Measurements from ENCODE around the gene RABGAP1. TPM values are rescaled to one million over a fixed set of nuclear protein-coding genes. Genes with fewer than 3 reads are reported as not detected.

The RABGAP1 gene
- total and polyA plus RNA-seq, 2 experiments from 2014 or later: 8.5 to 33.9 TPM

GRCh38 chr9:123040801-123041200 is 100.0 kb downstream of the RABGAP1 start:
- H3K27me3 ChIP-seq (ENCODE audit: insufficient read depth): no peaks in the 10 kb centered on the region
- no peaks in the 10 kb centered on the region for H3F3A ChIP-seq (replicated peaks; ENCODE audit: low read depth)
- no peak overlapping the region for H2AFZ ChIP-seq
- DNase-seq (ENCODE audit: low spot score) (no peak), ATAC-seq (no peak)
- no peak overlapping the region for H3K4me2 ChIP-seq
- Mint-ChIP-seq H3K27ac (no peak overlapping the region), H3K4me1 (no peaks in the 10 kb centered on the region; the same call in 2 of the 3 replicates), H3K9me3 (no peaks in the 10 kb centered on the region), H3K27me3 (ENCODE audit: insufficient read depth, low read depth, poor library complexity) (no peaks in the 10 kb centered on the region), H3K4me3 (no peak overlapping the region), H3K36me3 (ENCODE audit: low read depth) (peaks cover 11% of the 10 kb centered on the region; the same call in 2 of the 3 replicates)
- H3K36me3 ChIP-seq (ENCODE audit: insufficient read depth): no peaks in the 10 kb centered on the region
- no peaks in the 10 kb centered on the region; the same call in 1 of the 2 replicates for H4K20me1 ChIP-seq (replicated peaks; ENCODE audit: insufficient read depth)
- TF ChIP-seq, protein P1, sequence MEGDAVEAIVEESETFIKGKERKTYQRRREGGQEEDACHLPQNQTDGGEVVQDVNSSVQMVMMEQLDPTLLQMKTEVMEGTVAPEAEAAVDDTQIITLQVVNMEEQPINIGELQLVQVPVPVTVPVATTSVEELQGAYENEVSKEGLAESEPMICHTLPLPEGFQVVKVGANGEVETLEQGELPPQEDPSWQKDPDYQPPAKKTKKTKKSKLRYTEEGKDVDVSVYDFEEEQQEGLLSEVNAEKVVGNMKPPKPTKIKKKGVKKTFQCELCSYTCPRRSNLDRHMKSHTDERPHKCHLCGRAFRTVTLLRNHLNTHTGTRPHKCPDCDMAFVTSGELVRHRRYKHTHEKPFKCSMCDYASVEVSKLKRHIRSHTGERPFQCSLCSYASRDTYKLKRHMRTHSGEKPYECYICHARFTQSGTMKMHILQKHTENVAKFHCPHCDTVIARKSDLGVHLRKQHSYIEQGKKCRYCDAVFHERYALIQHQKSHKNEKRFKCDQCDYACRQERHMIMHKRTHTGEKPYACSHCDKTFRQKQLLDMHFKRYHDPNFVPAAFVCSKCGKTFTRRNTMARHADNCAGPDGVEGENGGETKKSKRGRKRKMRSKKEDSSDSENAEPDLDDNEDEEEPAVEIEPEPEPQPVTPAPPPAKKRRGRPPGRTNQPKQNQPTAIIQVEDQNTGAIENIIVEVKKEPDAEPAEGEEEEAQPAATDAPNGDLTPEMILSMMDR (conservative IDR thresholded peaks at IDR 0.05; ENCODE audit: low read depth in 2 of 2): no peak
- TF ChIP-seq REST (IDR thresholded peaks at IDR 0.05; ENCODE audit: unreplicated experiment) (no peak), ZNF114 (CRISPR knock-in tag; IDR thresholded peaks at IDR 0.05) (no peak), JUNB (IDR thresholded peaks at IDR 0.05; ENCODE audit: unreplicated experiment) (no peak), EZH2phosphoT487 (IDR thresholded peaks at IDR 0.05; ENCODE audit: unreplicated experiment) (no peak), NANOG (IDR thresholded peaks at IDR 0.05; ENCODE audit: borderline replicate concordance) (no peak), ETS1 (IDR thresholded peaks at IDR 0.05) (no peak), STAT1 (IDR thresholded peaks at IDR 0.05; ENCODE audit: unreplicated experiment) (no peak), ZNF331 (CRISPR knock-in tag; IDR thresholded peaks at IDR 0.05; ENCODE audit: low read depth) (no peak), CREB1 (CRISPR knock-in tag; IDR thresholded peaks at IDR 0.05; ENCODE audit: low read depth) (no peak), POLR2AphosphoS5 (IDR thresholded peaks at IDR 0.05; ENCODE audit: low read depth) (no peak), EZH2 (IDR thresholded peaks at IDR 0.05; ENCODE audit: low read depth, unreplicated experiment) (no peak)
- TF ChIP-seq, protein P2, sequence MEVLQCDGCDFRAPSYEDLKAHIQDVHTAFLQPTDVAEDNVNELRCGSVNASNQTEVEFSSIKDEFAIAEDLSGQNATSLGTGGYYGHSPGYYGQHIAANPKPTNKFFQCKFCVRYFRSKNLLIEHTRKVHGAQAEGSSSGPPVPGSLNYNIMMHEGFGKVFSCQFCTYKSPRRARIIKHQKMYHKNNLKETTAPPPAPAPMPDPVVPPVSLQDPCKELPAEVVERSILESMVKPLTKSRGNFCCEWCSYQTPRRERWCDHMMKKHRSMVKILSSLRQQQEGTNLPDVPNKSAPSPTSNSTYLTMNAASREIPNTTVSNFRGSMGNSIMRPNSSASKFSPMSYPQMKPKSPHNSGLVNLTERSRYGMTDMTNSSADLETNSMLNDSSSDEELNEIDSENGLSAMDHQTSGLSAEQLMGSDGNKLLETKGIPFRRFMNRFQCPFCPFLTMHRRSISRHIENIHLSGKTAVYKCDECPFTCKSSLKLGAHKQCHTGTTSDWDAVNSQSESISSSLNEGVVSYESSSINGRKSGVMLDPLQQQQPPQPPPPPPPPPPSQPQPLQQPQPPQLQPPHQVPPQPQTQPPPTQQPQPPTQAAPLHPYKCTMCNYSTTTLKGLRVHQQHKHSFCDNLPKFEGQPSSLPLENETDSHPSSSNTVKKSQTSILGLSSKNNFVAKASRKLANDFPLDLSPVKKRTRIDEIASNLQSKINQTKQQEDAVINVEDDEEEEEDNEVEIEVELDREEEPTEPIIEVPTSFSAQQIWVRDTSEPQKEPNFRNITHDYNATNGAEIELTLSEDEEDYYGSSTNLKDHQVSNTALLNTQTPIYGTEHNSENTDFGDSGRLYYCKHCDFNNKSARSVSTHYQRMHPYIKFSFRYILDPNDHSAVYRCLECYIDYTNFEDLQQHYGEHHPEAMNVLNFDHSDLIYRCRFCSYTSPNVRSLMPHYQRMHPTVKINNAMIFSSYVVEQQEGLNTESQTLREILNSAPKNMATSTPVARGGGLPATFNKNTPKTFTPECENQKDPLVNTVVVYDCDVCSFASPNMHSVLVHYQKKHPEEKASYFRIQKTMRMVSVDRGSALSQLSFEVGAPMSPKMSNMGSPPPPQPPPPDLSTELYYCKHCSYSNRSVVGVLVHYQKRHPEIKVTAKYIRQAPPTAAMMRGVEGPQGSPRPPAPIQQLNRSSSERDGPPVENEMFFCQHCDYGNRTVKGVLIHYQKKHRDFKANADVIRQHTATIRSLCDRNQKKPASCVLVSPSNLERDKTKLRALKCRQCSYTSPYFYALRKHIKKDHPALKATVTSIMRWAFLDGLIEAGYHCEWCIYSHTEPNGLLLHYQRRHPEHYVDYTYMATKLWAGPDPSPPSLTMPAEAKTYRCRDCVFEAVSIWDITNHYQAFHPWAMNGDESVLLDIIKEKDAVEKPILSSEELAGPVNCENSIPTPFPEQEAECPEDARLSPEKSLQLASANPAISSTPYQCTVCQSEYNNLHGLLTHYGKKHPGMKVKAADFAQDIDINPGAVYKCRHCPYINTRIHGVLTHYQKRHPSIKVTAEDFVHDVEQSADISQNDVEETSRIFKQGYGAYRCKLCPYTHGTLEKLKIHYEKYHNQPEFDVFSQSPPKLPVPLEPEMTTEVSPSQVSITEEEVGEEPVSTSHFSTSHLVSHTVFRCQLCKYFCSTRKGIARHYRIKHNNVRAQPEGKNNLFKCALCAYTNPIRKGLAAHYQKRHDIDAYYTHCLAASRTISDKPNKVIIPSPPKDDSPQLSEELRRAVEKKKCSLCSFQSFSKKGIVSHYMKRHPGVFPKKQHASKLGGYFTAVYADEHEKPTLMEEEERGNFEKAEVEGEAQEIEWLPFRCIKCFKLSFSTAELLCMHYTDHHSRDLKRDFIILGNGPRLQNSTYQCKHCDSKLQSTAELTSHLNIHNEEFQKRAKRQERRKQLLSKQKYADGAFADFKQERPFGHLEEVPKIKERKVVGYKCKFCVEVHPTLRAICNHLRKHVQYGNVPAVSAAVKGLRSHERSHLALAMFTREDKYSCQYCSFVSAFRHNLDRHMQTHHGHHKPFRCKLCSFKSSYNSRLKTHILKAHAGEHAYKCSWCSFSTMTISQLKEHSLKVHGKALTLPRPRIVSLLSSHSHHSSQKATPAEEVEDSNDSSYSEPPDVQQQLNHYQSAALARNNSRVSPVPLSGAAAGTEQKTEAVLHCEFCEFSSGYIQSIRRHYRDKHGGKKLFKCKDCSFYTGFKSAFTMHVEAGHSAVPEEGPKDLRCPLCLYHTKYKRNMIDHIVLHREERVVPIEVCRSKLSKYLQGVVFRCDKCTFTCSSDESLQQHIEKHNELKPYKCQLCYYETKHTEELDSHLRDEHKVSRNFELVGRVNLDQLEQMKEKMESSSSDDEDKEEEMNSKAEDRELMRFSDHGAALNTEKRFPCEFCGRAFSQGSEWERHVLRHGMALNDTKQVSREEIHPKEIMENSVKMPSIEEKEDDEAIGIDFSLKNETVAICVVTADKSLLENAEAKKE (CRISPR knock-in tag; IDR thresholded peaks at IDR 0.05): no peak
- H3K4me1 ChIP-seq (ENCODE audit: insufficient read depth): no peaks in the 10 kb centered on the region
- no peak overlapping the region for H3K27ac ChIP-seq (ENCODE audit: low read depth)
- H3K4me3 ChIP-seq: no peak overlapping the region
- H3K9me2 ChIP-seq (ENCODE audit: insufficient read depth): no peaks in the 10 kb centered on the region
- no peaks in the 10 kb centered on the region for H3K79me2 ChIP-seq (replicated peaks; ENCODE audit: insufficient read depth)

All from GM23338 (cell line).